Stomach (tissue), 9 donors: ENCODE results near the gene SET. TPM values are rescaled to one million over a fixed set of nuclear protein-coding genes. Genes with fewer than 3 reads are reported as not detected.

Experiments used
- DNase-seq, 2 donors: peaks; one replicate each; pipeline versions ENCODE4 v3.0.0 to v3.0.0-alpha.2; 2013 to 2019
- H3K27ac ChIP-seq, 5 donors: fragments of 200-600 bp in 4 of 5; sonication (generic) in 4 of 5; one replicate each; pipeline ENCODE4 v1.5.1; 2013 to 2019; ENCODE audit warnings: mild to moderate bottlenecking in 1 of 5, moderate library complexity in 1 of 5
- H3K27me3 ChIP-seq, 3 donors: fragments of 200-600 bp; sonication (generic); one replicate each; pipeline ENCODE4 v1.5.1; 2017 to 2019; ENCODE audit warnings: mixed run types in 1 of 3
- H3K36me3 ChIP-seq, 4 donors: fragments of 200-600 bp; sonication (generic); 1 replicate in 3 of 4; 2 replicates in 1 of 4; pipeline ENCODE4 v1.5.1; 2016 to 2019
- H3K4me1 ChIP-seq, 4 donors: fragments of 200-600 bp; sonication (generic); one replicate each; pipeline ENCODE4 v1.5.1; 2016 to 2019
- H3K4me3 ChIP-seq, 4 donors: fragments of 200-600 bp; sonication (generic) in 3 of 4; one replicate each; pipeline ENCODE4 v1.5.1; 2016 to 2019; ENCODE audit warnings: mild to moderate bottlenecking in 1 of 4
- H3K9me3 ChIP-seq, 4 donors: fragments of 200-600 bp; sonication (generic); one replicate each; pipeline ENCODE4 v1.5.1; 2016 to 2019
- EP300 ChIP-seq: sonication (generic); formaldehyde crosslinking; IDR thresholded peaks from one replicate; pipeline ENCODE4 v1.6.1; 2017; ENCODE audit warnings: antibody characterized with exemption
- POLR2A ChIP-seq, 4 donors: fragments of 450-650 bp; IDR thresholded peaks; one replicate each; pipeline ENCODE4 v1.6.1; 2016; ENCODE audit warnings: antibody characterized with exemption in 4 of 4, control low read depth in 2 of 4, mild to moderate bottlenecking in 1 of 4, moderate library complexity in 1 of 4
- POLR2AphosphoS5 ChIP-seq, 3 donors: sonication (generic); formaldehyde crosslinking; IDR thresholded peaks; one replicate each; pipeline ENCODE4 v1.6.1; 2016; ENCODE audit warnings: antibody characterized with exemption in 3 of 3
- WGBS, 5 donors: extraction: QIAGEN DNeasy Blood & Tissue Kit in 3 of 5; methylation state at CpG; one replicate each; pipeline versions ENCODE4 v1.1.5 to v1.1.7; 2013 to 2018; 5-methylcytosine and 5-hydroxymethylcytosine counted together
- intact Hi-C: fragments of 100-400 bp; cut with DNase I; formaldehyde crosslinking; loops from one replicate; pipeline ENCODE4 v1.15.1; 2023; ENCODE audit warnings: low total_unique reads
- polyA plus RNA-seq, 3 donors: library from polyadenylated mRNA; stranded (reverse); fragments of 200-250 nt; gene quantifications; one replicate each; pipeline ENCODE4 v1.2.3, GENCODE V29; 2013
- total RNA-seq, 5 donors: library from RNA; depleted of rRNA; stranded (reverse); fragments of >200 nt; gene quantifications; one replicate each; pipeline versions ENCODE4 v1.1.0 to v1.2.3, GENCODE V29; 2014 to 2016
- TF ChIP-seq, protein P1 (sequence below), 7 experiments: fragments of 450-650 bp in 4 of 7; fragments of 200-600 bp in 3 of 7; sonication (generic) in 3 of 7; IDR thresholded peaks; one replicate each; pipeline ENCODE4 v1.5.1; 2016 to 2019; ENCODE audit warnings: antibody characterized with exemption in 7 of 7, control low read depth in 2 of 7, mild to moderate bottlenecking in 1 of 7
- donor health status: healthy with polysubstance abuse.
- donor health status: Bipolar disorder and iron deficiency.
- donor health status: healthy.

The SET gene
- total and polyA plus RNA-seq, 8 donors, result 49.0 to 489 (median 117) TPM

DNA sequence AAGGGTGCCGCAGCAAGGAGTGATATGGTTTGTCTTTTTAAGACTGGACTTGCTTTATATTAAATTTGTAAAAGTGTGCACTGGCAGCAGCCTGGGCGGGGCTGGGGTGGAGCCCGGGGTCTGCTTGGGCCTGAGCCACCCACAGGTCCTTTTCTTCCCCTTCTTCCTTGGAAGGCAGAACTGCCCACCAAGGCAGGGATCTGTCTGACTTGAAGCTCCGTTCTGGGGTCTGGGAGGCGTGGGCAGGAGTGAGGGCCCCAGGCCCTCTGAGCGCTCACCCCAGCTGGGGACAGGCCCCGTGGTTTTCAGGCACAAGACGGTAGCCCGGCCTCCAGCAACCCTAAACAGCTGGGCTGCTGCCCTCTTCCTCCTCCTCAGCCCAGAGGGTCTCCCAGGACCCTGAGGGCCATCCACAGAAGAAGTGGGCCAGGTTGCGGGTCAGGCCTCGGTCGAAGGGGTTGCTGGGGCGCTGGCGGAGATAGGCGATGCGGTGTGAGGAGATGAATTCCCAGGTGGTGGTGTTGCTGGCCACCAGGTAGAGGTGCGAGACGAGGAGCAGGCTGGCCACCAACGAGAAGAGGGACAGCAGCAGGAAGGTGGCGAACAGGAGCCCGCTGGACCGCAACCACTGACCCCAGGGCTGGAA lies 31.9 kb downstream of the SET start:
- H3K27ac ChIP-seq, result peak overlapping the region in 1 of 5 donors; percentile 1
- 85 to 91% (median 91%) methylated on average over 16 to 22 of the region's 22 CpGs for whole genome bisulfite sequencing, 5 donors

DNA sequence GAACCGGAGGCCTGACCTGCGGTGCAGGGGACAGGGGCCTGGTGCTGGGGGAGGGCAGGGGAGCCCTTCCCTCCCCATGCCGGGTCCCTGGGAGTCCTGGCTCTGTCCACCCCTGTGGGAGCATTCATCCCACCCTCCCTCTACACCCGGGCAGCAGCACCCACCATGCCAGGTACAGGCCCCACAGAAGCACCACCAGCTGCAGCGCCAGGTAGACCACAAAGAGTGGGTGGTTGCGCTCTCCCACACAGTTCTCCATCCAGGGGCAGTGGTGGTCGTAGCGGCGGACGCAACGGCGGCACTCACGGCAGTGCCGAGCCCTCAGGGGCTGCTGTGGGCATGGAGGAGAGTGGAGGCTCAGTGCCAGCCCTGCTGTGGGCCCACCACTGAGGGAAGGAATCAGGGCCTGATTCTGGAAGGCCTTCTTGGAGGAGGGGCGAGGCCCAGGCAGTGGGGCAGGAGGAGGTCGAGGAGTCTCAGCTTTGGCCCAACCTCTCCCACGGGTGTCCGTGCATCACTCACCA lies 32.5 kb downstream of the SET start:
- no peak for DNase-seq
- peaks cover 14 to 36% (median 30%) of the 10 kb centered on the region in 4 donors for H3K4me1 ChIP-seq
- WGBS, 5 donors, result 83 to 92% (median 90%) methylated on average over 9 to 18 of the region's 18 CpGs
- intact Hi-C loops, result no loop called here
- no peak overlapping the region for H3K4me3 ChIP-seq
- no peaks in the 10 kb centered on the region for H3K27me3 ChIP-seq
- no peaks in the 10 kb centered on the region for H3K9me3 ChIP-seq
- TF ChIP-seq POLR2A (IDR thresholded peaks at IDR 0.05) (no peak), EP300 (no peak), POLR2AphosphoS5 (IDR thresholded peaks at IDR 0.05) (no peak)
- TF ChIP-seq, protein P1, sequence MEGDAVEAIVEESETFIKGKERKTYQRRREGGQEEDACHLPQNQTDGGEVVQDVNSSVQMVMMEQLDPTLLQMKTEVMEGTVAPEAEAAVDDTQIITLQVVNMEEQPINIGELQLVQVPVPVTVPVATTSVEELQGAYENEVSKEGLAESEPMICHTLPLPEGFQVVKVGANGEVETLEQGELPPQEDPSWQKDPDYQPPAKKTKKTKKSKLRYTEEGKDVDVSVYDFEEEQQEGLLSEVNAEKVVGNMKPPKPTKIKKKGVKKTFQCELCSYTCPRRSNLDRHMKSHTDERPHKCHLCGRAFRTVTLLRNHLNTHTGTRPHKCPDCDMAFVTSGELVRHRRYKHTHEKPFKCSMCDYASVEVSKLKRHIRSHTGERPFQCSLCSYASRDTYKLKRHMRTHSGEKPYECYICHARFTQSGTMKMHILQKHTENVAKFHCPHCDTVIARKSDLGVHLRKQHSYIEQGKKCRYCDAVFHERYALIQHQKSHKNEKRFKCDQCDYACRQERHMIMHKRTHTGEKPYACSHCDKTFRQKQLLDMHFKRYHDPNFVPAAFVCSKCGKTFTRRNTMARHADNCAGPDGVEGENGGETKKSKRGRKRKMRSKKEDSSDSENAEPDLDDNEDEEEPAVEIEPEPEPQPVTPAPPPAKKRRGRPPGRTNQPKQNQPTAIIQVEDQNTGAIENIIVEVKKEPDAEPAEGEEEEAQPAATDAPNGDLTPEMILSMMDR (IDR thresholded peaks at IDR 0.05), result no peak
- peaks cover 0 to 27% (median 24%) of the 10 kb centered on the region in 4 donors for H3K36me3 ChIP-seq
- H3K27ac ChIP-seq, result no peak overlapping the region

More for the DNA sequence above, 31.9 kb downstream of the SET start:
- H3K27me3 ChIP-seq, result no peaks in the 10 kb centered on the region
- H3K4me3 ChIP-seq, result no peak overlapping the region
- peaks cover 0 to 27% (median 24%) of the 10 kb centered on the region in 4 donors for H3K36me3 ChIP-seq
- no peaks in the 10 kb centered on the region for H3K9me3 ChIP-seq
- H3K4me1 ChIP-seq, result peaks cover 14 to 36% (median 30%) of the 10 kb centered on the region in 4 donors
- TF ChIP-seq, protein P1 (IDR thresholded peaks at IDR 0.05), result no peak
- TF ChIP-seq POLR2AphosphoS5 (IDR thresholded peaks at IDR 0.05) (no peak), EP300 (no peak), POLR2A (IDR thresholded peaks at IDR 0.05) (no peak)
- intact Hi-C loops, result no loop called here
- DNase-seq, result no peak

DNA sequence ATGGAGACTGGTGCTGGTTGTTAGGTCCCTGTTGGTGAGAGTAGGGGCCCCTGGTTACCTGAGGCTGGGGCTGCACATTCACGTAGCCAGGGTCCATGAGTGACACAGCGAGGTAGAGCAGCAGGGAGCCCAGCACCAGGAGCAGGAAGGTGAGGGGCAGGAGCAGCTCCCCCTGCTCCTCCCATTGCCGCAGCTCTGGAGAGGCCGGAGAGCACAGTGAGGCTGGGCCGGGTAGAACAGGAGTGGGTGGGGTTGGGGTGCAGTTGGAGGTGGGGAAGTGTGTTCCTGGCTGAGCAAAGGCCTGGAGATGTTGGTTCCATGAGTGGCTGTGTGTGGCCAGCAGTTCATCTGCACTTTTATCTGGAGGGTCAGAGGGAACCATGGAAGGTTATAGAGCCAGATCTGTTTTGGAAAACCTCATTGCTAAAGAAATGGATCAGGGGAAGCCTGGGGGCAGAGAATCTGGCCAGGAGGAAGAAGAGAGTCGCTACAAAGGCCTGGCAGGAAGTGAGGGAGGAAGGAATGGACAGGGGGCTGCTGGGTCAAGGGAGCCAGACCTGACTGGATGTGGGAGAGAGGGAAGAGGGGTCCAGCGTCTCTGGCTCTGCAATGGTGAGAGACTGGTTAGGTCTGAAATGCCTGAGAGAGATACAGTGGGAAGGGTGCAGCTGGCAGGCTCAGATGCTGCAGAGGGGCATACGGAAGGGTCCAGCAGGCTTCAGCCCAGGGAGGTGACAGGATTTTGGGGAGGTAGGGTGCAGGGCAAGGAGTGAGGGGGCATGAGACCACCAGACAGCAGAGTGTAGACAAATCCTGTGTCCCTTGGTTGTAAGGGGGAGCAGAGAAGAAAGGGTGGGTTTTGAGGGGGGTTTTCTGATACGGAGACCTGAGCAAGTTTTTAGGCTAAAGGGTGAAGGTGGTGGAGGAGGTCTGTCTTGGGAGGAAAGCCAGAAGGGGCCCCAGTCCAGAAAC lies 33.6 kb downstream of the SET start:
- H3K9me3 ChIP-seq, result no peaks in the 10 kb centered on the region
- intact Hi-C loops, result no loop called here
- no peak for TF ChIP-seq EP300
- TF ChIP-seq, protein P1 (IDR thresholded peaks at IDR 0.05), result no peak
- no peak for TF ChIP-seq POLR2A (IDR thresholded peaks at IDR 0.05)
- no peak for TF ChIP-seq POLR2AphosphoS5 (IDR thresholded peaks at IDR 0.05)
- 54 to 59% (median 55%) methylated on average over 9 of the region's 9 CpGs for WGBS, 5 donors
- H3K4me1 ChIP-seq, result peaks cover 14 to 36% (median 30%) of the 10 kb centered on the region in 4 donors
- peak overlapping the region; percentile 85 to 91 (median 89) for H3K27ac ChIP-seq
- H3K36me3 ChIP-seq, result peaks cover 0 to 27% (median 24%) of the 10 kb centered on the region in 4 donors
- peak overlapping the region; percentile 73 to 90 (median 81) for H3K4me3 ChIP-seq
- H3K27me3 ChIP-seq, result no peaks in the 10 kb centered on the region
- no peak for DNase-seq

DNA sequence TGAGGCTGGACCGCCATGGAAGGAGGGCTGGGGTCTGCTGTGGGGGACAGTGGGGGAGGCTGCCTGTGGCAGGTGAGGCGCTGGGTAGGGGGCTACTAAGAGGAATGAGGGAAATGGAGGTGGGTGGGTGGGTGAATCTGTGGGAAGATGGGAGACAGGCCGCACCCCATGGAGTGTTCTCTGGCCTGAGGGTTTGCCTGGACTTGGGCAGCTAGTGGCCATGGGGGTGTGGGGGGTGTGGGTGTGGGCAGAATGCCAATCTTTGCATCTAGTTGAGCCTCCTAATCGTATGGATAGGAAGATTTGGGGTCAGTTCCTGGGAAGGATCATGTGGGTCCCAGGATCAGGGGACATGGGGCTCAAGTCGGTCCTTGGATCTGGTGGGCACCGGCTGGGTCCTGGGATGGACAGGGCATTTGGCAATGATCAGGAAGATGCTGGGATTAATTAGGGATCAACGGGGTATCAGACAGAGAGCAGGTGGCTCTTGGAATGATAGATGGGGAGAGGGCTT lies 34.4 kb downstream of the SET start:
- TF ChIP-seq EP300, result no peak
- no peak for TF ChIP-seq POLR2A (IDR thresholded peaks at IDR 0.05)
- TF ChIP-seq POLR2AphosphoS5 (IDR thresholded peaks at IDR 0.05), result no peak
- TF ChIP-seq, protein P1 (IDR thresholded peaks at IDR 0.05), result no peak
- no peaks in the 10 kb centered on the region for H3K9me3 ChIP-seq
- WGBS, 5 donors, result 22 to 31% (median 27%) methylated on average over 7 of the region's 7 CpGs
- H3K36me3 ChIP-seq, result peaks cover 0 to 27% (median 24%) of the 10 kb centered on the region in 4 donors
- H3K4me3 ChIP-seq, result peak overlapping the region; percentile 73 to 90 (median 81)
- H3K4me1 ChIP-seq, result peaks cover 14 to 36% (median 30%) of the 10 kb centered on the region in 4 donors
- intact Hi-C loops, result no loop called here
- DNase-seq, result peak in 1 of 2 donors; percentile 51
- no peaks in the 10 kb centered on the region for H3K27me3 ChIP-seq
- peak overlapping the region; percentile 85 to 91 (median 89) for H3K27ac ChIP-seq
